K562 (cell line): ENCODE results near the gene STK11. TPM values are rescaled to one million over a fixed set of nuclear protein-coding genes. Genes with fewer than 3 reads are reported as not detected.

Experiments
- ATAC-seq: fragments of 200-7000 bp; cut with Tn5 transposase; 3 replicates; pipeline ENCODE4 v1.9.1; 2020; ENCODE audit warnings: moderate library complexity
- BruUV-seq: library from RNA; stranded (reverse); fragments of 400-500 nt; replicated peaks from 2 replicates; lab custom pipeline; 2021; lab: Mats Ljungman, UMichigan
- CTCF ChIA-PET: fragments of 300-600 bp; formaldehyde crosslinking; extraction: SDS; loops from one replicate; lab custom pipeline; 2021; ENCODE audit warnings: low intra/inter-chr PET ratio; lab: Yijun Ruan, JAX
- POLR2A ChIA-PET: fragments of 300-600, 350-650 bp; sonication (Branson Sonifier 250); formaldehyde crosslinking; extraction: SDS; loops from one replicate; lab custom pipeline; 2021; ENCODE audit warnings: antibody characterized with exemption, inconsistent platforms; lab: Yijun Ruan, JAX
- DNase-seq, 4 experiments: peaks; one replicate each; pipeline versions ENCODE4 v3.0.0 to v3.0.0-alpha.2; 2011 to 2018; ENCODE audit warnings: low spot score in 3 of 4, mixed read lengths in 3 of 4; ENCODE audit errors: extremely low read depth in 1 of 4
- FAIRE-seq: peaks from 2 replicates; lab custom pipeline; 2011; peaks lifted over from hg19 to GRCh38; lab: Jason Lieb, UNC
- H2AFZ ChIP-seq: 2 replicates; pipeline ENCODE4 v1.6.0; 2011; ENCODE audit warnings: low read depth, low read length, control low read depth, inconsistent platforms
- H3K27ac ChIP-seq: fragments of 200-600 bp; 3 replicates; pipeline ENCODE4 v1.8.0; 2011; ENCODE audit warnings: low read depth, mild to moderate bottlenecking, control low read depth, inconsistent platforms, low read length, moderate library complexity, mixed read lengths; ENCODE audit errors: extremely low read depth
- H3K27me3 ChIP-seq, 2 experiments: fragments of 300-600 bp in 1 of 2; 2 replicates in 1 of 2; 3 replicates in 1 of 2; pipeline versions ENCODE4 v1.6.0 to v1.8.0; 2011; ENCODE audit warnings: inconsistent platforms in 2 of 2, low read length in 2 of 2, mild to moderate bottlenecking in 1 of 2, mixed read lengths in 1 of 2, moderate library complexity in 1 of 2; ENCODE audit not compliant: control insufficient read depth in 2 of 2, insufficient read depth in 2 of 2
- H3K36me3 ChIP-seq: fragments of 300-600 bp; 3 replicates; pipeline ENCODE4 v1.8.0; 2011; ENCODE audit warnings: mild to moderate bottlenecking, low read length, inconsistent platforms; ENCODE audit not compliant: control insufficient read depth, insufficient read depth
- H3K4me1 ChIP-seq, 2 experiments: fragments of 200-600 bp in 1 of 2; replicated peaks in 1 of 2; 2 replicates in 1 of 2; 3 replicates in 1 of 2; pipeline versions ENCODE4 v1.5.1 to v1.8.0; 2011; ENCODE audit warnings: inconsistent platforms in 2 of 2, low read length in 2 of 2, mild to moderate bottlenecking in 1 of 2, mixed read lengths in 1 of 2, moderate library complexity in 1 of 2; ENCODE audit not compliant: control insufficient read depth in 2 of 2, insufficient read depth in 2 of 2
- H3K4me2 ChIP-seq: 2 replicates; pipeline ENCODE4 v1.6.1; 2011; ENCODE audit warnings: low read length, control low read depth, inconsistent platforms, mixed read lengths; ENCODE audit not compliant: insufficient read depth
- H3K4me3 ChIP-seq: fragments of 200-600 bp; sonication (generic), shearing (Covaris generic); 2 replicates; pipeline ENCODE4 v1.5.1; 2016; ENCODE audit warnings: control low read depth, inconsistent platforms
- H3K79me2 ChIP-seq: fragments of 200-600 bp; 3 replicates; pipeline ENCODE4 v1.8.0; 2011; ENCODE audit warnings: low read length, inconsistent platforms; ENCODE audit not compliant: control insufficient read depth, insufficient read depth
- H3K9ac ChIP-seq, 2 experiments: 2 replicates each; pipeline versions ENCODE4 v1.6.0 to v1.6.1; 2011; ENCODE audit warnings: low read depth in 2 of 2, low read length in 2 of 2, control low read depth in 1 of 2, inconsistent platforms in 1 of 2, mild to moderate bottlenecking in 1 of 2, mixed read lengths in 1 of 2; ENCODE audit not compliant: insufficient read depth in 1 of 2
- H3K9me1 ChIP-seq: one replicate; pipeline ENCODE4 v1.6.0; 2011; ENCODE audit warnings: inconsistent platforms, mild to moderate bottlenecking, low read length, moderate library complexity; ENCODE audit not compliant: control insufficient read depth, insufficient read depth
- H3K9me3 ChIP-seq: replicated peaks from 2 replicates; pipeline ENCODE4 v1.5.1; 2011; ENCODE audit warnings: low read depth, low read length, inconsistent platforms; ENCODE audit not compliant: control insufficient read depth, insufficient read depth
- H4K20me1 ChIP-seq: replicated peaks from 2 replicates; pipeline ENCODE4 v1.6.1; 2011; ENCODE audit warnings: low read length, inconsistent platforms, mixed read lengths; ENCODE audit not compliant: control insufficient read depth, insufficient read depth
- AFF4 ChIP-seq: sonication (generic); formaldehyde crosslinking; IDR thresholded peaks from 2 replicates; pipeline ENCODE4 v1.8.0; 2023; ENCODE audit warnings: mild to moderate bottlenecking, missing genetic modification reagents
- ARID3A ChIP-seq: IDR thresholded peaks from 2 replicates; pipeline ENCODE4 v1.6.1; 2012; ENCODE audit warnings: low read depth, low read length, improper control_type of control experiment, borderline replicate concordance
- BCOR ChIP-seq: fragments of 450-650 bp; IDR thresholded peaks from 2 replicates; pipeline ENCODE4 v1.6.1; 2016
- E2F8 ChIP-seq: fragments of 450-650 bp; IDR thresholded peaks from 2 replicates; pipeline ENCODE4 v1.7.1; 2018; ENCODE audit warnings: mild to moderate bottlenecking, low read depth; ENCODE audit not compliant: partially characterized antibody
- NFE2L1 ChIP-seq: fragments of 450-650 bp; IDR thresholded peaks from 2 replicates; pipeline ENCODE4 v1.6.1; 2016; ENCODE audit warnings: missing genetic modification characterization, low read depth, mild to moderate bottlenecking, missing compliant biosample characterization, moderate library complexity, borderline replicate concordance
- WGBS: fragments of 100-300 bp; shearing (Covaris generic); methylation state at CpG from one replicate; pipeline ENCODE4 v1.1.6; 2016; ENCODE audit warnings: low coverage, mixed read lengths; ENCODE audit not compliant: insufficient coverage; ENCODE audit errors: missing lambda C conversion rate; 5-methylcytosine and 5-hydroxymethylcytosine counted together
- in situ Hi-C: fragments of 300-500 bp; cut with MboI; formaldehyde crosslinking; loops from 4 replicates; pipeline ENCODE4 v1.15.0; 2018; ENCODE audit warnings: inconsistent platforms, mixed read lengths
- intact Hi-C: fragments of 100-400 bp; cut with micrococcal nuclease; formaldehyde crosslinking; loops from 2 replicates; pipeline ENCODE4 v1.14.2; 2022
- polyA plus RNA-seq, 8 experiments: library from polyadenylated mRNA; depleted of rRNA in 4 of 8; stranded (reverse) in 5 of 8; unstranded in 3 of 8; fragments of >200 nt; fragmentation: Nextera tagmentation in 2 of 8; fragmentation: Illumina TruSeq in 1 of 8; extraction: Ambion mirVana in 2 of 8; extraction: Trizol in 1 of 8; gene quantifications; 2 replicates each; pipeline versions ENCODE4 v1.2.1 to v1.2.3, GENCODE V29; 2011 to 2014; ENCODE audit warnings: inconsistent platforms in 1 of 8, missing spikeins in 1 of 8
- total RNA-seq, 7 experiments: library from RNA; depleted of rRNA in 6 of 7; stranded (reverse); fragments of >200 nt in 6 of 7; fragmentation: Illumina TruSeq in 2 of 7; extraction: Trizol in 2 of 7; gene quantifications; 2 replicates each; pipeline versions ENCODE4 v1.2.1 to v1.2.3, GENCODE V29; 2011 to 2021; ENCODE audit warnings: low replicate concordance in 1 of 7

STK11 gene
- total and polyA plus RNA-seq, 9 of the 15 experiments (the other 6 are each of a cell fraction or from before 2014, with no cell fraction given): 0.15 to 96.5 (median 31.7) TPM

DNA sequence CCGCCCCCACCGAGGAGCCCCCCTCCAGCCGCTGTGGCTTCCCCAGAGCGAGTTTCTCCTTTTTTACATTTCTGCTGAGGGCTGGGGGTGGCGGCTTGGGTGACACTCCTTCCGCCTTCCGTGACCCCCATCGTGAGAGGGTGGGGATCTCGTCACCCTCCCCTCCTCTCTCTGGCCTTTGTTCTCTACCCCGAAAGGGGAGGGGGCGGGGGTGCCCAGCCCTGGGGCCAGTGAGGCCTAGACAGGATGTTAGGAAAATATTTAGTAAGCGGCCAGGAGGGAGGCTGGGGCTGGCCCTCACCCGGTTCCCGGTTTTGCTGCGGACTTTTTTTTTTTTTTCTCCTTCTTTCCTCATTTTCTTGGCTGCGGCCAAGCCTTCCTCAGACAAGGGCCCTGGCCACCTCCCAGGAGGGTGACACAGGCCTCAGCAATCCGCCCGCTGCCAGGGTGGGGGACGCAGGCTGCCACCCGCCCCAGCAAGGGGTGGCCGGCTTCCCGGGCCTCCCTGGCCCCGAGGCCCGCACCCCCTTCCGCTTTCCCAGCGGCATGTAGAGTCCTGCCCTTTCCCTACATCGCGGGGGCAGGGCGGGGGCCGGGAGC, 46.7 kb downstream of the STK11 start (continued):
- TF ChIP-seq ARID3A (no peak), NFE2L1 (tag) (no peak)

- Histone ChIP-seq H3K9me1 (no peaks in the 10 kb centered on the region), H3K9me3 (no peaks in the 10 kb centered on the region), H4K20me1 (0 out of 2 replicates have a peak, but pooled peaks cover 4% of the 10 kb centered on the region), H3K4me3 (peak overlapping the region; percentile 93), H3K79me2 (peaks cover 70% of the 10 kb centered on the region), H3K9ac (peak overlapping the region; percentile 79 to 96), H3K4me1 (peaks cover 22 to 96% of the 10 kb centered on the region in 2 experiments; a peak in 4 of 5 replicates), H3K36me3 (peaks cover 62% of the 10 kb centered on the region; the same call in 2 of the 3 replicates), H3K27me3 (no peaks in the 10 kb centered on the region), H3K4me2 (peak overlapping the region; percentile 84), H3K27ac (peak overlapping the region; percentile 82), H2AFZ (no peak overlapping the region)
- DNase-seq (peak in 2 of 4 experiments; percentile 72 to 88), FAIRE-seq (peak; percentile 89), ATAC-seq (peak; percentile 57)
- intact Hi-C loops (no loop called here), in situ Hi-C loops (no loop called here)
- 3% methylated on average over 14 of the region's 26 CpGs for WGBS
- POLR2A ChIA-PET: interaction anchor here (0.6 to 7.8 kb wide), 8 partner anchors 9 to 634 kb away, joined by 3 to 88 read pairs (median 4); partner anchors contain the start of genes CIRBP and FAM174C
- BruUV-seq: no TSS peak
- CTCF ChIA-PET: interaction anchor here (0.6 to 1.3 kb wide), 2 partner anchors 13 to 408 kb away, joined by 3 to 5 read pairs; no protein-coding TSS in a partner anchor
- TF ChIP-seq E2F8: no peak
- peak; percentile 46; the same call in 1 of the 2 replicates for TF ChIP-seq AFF4 (CRISPR knock-in tag)
- no peak for TF ChIP-seq BCOR
Observed at GRCh38 chr19:1252821-1253513, 47.4 kb downstream of the STK11 start.
